Left ventricle myocardium inferior (tissue), 1 donor: ENCODE results near the gene TMTC1. TPM values are rescaled to one million over a fixed set of nuclear protein-coding genes. Genes with fewer than 3 reads are reported as not detected.

Source experiments
- DNase-seq: peaks from one replicate; pipeline ENCODE4 v3.0.0-alpha.2; 2020
- H3K27ac ChIP-seq: fragments of 200-600 bp; replicated peaks from 2 replicates; pipeline ENCODE4 v1.8.0; 2021
- H3K27me3 ChIP-seq: fragments of 200-600 bp; 2 replicates; pipeline ENCODE4 v1.8.0; 2021; ENCODE audit warnings: low read depth
- H3K36me3 ChIP-seq: fragments of 200-600 bp; 2 replicates; pipeline ENCODE4 v1.8.0; 2021
- H3K4me1 ChIP-seq: fragments of 200-600 bp; 2 replicates; pipeline ENCODE4 v1.8.0; 2021
- H3K4me3 ChIP-seq: fragments of 200-600 bp; 2 replicates; pipeline ENCODE4 v1.8.0; 2021; ENCODE audit warnings: mild to moderate bottlenecking, moderate library complexity
- H3K9me3 ChIP-seq: fragments of 200-600 bp; replicated peaks from 2 replicates; pipeline ENCODE4 v1.8.0; 2021
- intact Hi-C: fragments of 100-400 bp; cut with micrococcal nuclease; formaldehyde crosslinking; loops from one replicate; pipeline ENCODE4 v1.11.0; 2022
- total RNA-seq: library from RNA; stranded (reverse); fragmentation: NEBNext Ultra II Directional; extraction: Animal tissue kit (Norgen Biotek cat#: 25700); gene quantifications from one replicate; pipeline ENCODE4 v1.2.1, GENCODE V29; 2021
- TF ChIP-seq, protein P1 (sequence below): fragments of 200-600 bp; IDR thresholded peaks from 2 replicates; pipeline ENCODE4 v1.8.0; 2021; ENCODE audit warnings: antibody characterized with exemption, mild to moderate bottlenecking, borderline replicate concordance
- donor health status: DM: no; HTN: yes; CAD: no; lungs with severe emphysema.

The TMTC1 gene
- total RNA-seq, 1 donor from 2014 or later, result 38.4 TPM

DNA sequence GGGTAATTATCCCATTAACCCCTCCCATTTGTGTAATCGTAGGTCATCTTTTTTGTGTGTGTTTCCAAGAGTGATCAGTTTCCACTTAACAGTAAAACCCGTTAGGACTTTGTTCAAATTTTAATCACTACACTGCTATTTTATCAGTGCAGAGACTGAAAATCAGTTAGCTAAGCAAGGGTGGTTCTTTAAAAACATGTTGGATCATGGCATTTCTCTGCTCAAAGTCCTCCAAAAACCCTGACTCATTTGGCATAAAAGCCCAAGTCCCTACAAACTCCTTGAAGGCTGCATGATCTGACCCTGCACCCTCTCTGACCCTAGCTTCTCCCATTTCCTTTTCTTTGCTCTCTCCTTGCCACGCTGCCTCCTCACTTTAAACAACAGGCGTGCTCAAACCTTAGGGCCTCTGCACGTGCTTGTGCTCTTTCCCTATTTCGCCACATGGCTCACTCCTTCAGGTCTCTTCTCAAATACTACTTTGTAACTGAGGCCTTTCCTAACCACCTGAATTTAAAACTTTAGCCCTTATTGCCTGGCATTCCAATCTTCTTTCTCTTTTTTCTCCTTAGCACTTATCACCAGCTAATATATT, 273.1 kb downstream of the TMTC1 start:
- intact Hi-C loops, result no loop called here
- H3K36me3 ChIP-seq, result peaks cover 79% of the 10 kb centered on the region
- H3K27ac ChIP-seq, result no peak overlapping the region
- no peak for DNase-seq
- no peaks in the 10 kb centered on the region for H3K9me3 ChIP-seq
- no peak overlapping the region for H3K4me3 ChIP-seq
- TF ChIP-seq, protein P1, sequence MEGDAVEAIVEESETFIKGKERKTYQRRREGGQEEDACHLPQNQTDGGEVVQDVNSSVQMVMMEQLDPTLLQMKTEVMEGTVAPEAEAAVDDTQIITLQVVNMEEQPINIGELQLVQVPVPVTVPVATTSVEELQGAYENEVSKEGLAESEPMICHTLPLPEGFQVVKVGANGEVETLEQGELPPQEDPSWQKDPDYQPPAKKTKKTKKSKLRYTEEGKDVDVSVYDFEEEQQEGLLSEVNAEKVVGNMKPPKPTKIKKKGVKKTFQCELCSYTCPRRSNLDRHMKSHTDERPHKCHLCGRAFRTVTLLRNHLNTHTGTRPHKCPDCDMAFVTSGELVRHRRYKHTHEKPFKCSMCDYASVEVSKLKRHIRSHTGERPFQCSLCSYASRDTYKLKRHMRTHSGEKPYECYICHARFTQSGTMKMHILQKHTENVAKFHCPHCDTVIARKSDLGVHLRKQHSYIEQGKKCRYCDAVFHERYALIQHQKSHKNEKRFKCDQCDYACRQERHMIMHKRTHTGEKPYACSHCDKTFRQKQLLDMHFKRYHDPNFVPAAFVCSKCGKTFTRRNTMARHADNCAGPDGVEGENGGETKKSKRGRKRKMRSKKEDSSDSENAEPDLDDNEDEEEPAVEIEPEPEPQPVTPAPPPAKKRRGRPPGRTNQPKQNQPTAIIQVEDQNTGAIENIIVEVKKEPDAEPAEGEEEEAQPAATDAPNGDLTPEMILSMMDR, result no peak
- H3K27me3 ChIP-seq, result no peaks in the 10 kb centered on the region
- H3K4me1 ChIP-seq, result no peaks in the 10 kb centered on the region

DNA sequence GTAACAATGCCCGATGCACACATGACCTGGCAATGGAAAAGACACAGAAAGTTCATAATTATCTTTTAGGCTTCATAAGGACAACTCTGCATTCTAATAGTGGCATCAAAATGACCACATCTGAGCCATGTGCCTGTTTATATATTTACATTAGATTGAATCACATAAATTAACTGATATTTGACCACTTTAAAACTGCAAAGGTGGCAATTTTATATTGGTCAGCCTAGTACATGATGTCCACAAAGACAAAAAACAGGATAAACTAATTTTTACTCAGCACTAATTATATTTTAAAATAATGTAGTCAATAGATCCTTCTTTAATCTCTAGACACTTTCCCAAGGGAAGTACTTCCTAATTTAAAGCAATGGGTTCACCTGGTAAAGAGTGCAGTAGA, 274.2 kb downstream of the TMTC1 start:
- H3K4me1 ChIP-seq, result no peaks in the 10 kb centered on the region
- no peak overlapping the region for H3K27ac ChIP-seq
- H3K9me3 ChIP-seq, result no peaks in the 10 kb centered on the region
- H3K4me3 ChIP-seq, result no peak overlapping the region
- DNase-seq, result no peak
- H3K27me3 ChIP-seq, result no peaks in the 10 kb centered on the region
- intact Hi-C loops, result no loop called here
- TF ChIP-seq, protein P1, result no peak
- H3K36me3 ChIP-seq, result peaks cover 74% of the 10 kb centered on the region

DNA sequence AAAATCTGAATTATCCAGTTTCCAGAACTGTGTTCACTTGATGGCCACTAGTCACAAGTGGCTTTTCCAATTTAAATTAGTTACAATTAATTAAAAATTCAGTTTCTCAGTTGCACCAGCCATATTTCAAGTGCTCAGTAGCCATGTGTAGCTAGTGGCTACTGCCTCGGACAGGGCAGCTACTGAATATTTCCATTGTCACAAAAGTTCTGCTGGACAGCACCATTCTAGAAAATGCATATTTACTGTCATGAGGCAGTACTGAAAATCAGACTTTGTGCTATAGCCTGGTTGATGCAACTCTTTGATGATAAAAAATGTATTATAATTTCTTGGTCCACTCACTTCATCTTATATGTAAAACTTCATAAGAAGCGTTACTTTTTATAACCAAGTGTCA, 274.8 kb downstream of the TMTC1 start:
- intact Hi-C loops, result no loop called here
- TF ChIP-seq, protein P1, result no peak
- Histone ChIP-seq H3K36me3 (peaks cover 74% of the 10 kb centered on the region), H3K4me3 (no peak overlapping the region), H3K9me3 (no peaks in the 10 kb centered on the region), H3K27ac (no peak overlapping the region), H3K27me3 (no peaks in the 10 kb centered on the region), H3K4me1 (no peaks in the 10 kb centered on the region)
- DNase-seq, result no peak

DNA sequence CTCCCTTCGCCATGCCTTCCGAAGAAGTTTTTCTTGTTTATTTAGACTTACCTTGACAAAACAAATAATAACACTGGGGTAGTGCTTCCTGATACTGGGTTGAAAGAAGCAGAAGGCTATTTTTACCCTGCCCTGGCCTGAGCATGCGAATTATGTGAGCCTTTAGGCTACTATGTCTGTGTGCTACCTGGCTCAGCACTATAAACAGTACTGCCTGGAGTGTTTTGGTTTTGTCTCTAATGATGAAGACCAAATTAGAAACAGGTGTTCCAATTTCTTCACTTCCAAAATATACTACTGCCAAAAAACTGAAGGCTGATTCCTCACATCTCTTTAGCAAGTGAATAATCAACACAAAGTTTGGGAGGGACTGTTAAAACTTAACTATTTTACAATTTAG, 278.6 kb downstream of the TMTC1 start:
- TF ChIP-seq, protein P1, result no peak
- H3K27me3 ChIP-seq, result no peaks in the 10 kb centered on the region
- H3K36me3 ChIP-seq, result peaks cover 51% of the 10 kb centered on the region
- no peak overlapping the region for H3K4me3 ChIP-seq
- no peak for DNase-seq
- H3K9me3 ChIP-seq, result no peaks in the 10 kb centered on the region
- H3K27ac ChIP-seq, result no peak overlapping the region
- no peaks in the 10 kb centered on the region for H3K4me1 ChIP-seq
- intact Hi-C loops, result no loop called here

DNA sequence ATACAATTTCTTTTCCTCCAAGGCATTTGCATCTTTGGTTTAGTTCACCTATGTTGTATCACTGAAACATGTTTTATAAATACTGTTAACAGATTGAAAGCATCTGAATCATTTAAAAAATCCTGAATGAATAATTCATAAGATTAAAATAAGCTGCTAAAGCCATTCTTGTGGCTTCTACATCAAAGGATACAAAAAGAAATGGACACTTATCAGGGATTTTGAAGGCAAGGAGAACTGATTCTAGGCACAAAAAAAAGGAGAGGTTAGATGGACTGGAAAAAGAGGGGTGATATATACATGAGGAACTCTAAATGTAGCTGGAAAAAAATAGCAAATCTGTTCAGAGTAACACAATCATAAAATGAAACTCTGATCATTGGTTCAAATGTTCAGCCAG, 280.5 kb downstream of the TMTC1 start:
- intact Hi-C loops, result no loop called here
- no peaks in the 10 kb centered on the region for H3K9me3 ChIP-seq
- peaks cover 42% of the 10 kb centered on the region for H3K36me3 ChIP-seq
- H3K4me1 ChIP-seq, result no peaks in the 10 kb centered on the region
- TF ChIP-seq, protein P1, result no peak
- no peak overlapping the region for H3K27ac ChIP-seq
- no peak for DNase-seq
- H3K4me3 ChIP-seq, result no peak overlapping the region
- no peaks in the 10 kb centered on the region for H3K27me3 ChIP-seq
